Measurements from ENCODE around the gene FRMD3.

- no peak for TF ChIP-seq POLR2A (IDR thresholded peaks at IDR 0.05)
- no peak for TF ChIP-seq CTCF (IDR thresholded peaks at IDR 0.05)
- no peak for TF ChIP-seq EP300 (IDR thresholded peaks at IDR 0.05)
These were observed 68.5 kb downstream of the FRMD3 start for GRCh38 chr9:83469722-83470121.
